OCI-LY7 (cell line): ENCODE data around the gene BCAS4. TPM values are rescaled to one million over a fixed set of nuclear protein-coding genes. Genes with fewer than 3 reads are reported as not detected.
A peak's percentile ranks its signal among the peaks of the same experiment; 100 is the strongest.

ENCODE experiments used
- BruUV-seq: library from RNA; stranded (reverse); fragments of 400-500 nt; replicated peaks from 2 replicates; lab custom pipeline; 2021; lab: Mats Ljungman, UMichigan
- CTCF ChIA-PET: fragments of 300-600 bp; sonication (Branson Sonifier 250); formaldehyde crosslinking; loops from one replicate; lab custom pipeline; 2022; ENCODE audit warnings: antibody characterized with exemption; ENCODE audit not compliant: unreplicated experiment; lab: Charles Lee
- POLR2A ChIA-PET: fragments of 300-600 bp; sonication (Branson Sonifier 250); formaldehyde crosslinking; loops from one replicate; lab custom pipeline; 2022; ENCODE audit warnings: antibody characterized with exemption; lab: Charles Lee
- DNase-seq: peaks from one replicate; pipeline ENCODE4 v3.0.0-alpha.2; 2015; ENCODE audit warnings: low spot score
- H2AFZ ChIP-seq: fragments of 200-600 bp; sonication (generic), shearing (Covaris generic); 2 replicates; pipeline ENCODE4 v1.6.1; 2014; ENCODE audit warnings: mild to moderate bottlenecking, antibody characterized with exemption, low read length, moderate library complexity
- H3K27ac ChIP-seq: fragments of 200-600 bp; sonication (generic); 2 replicates; pipeline ENCODE4 v1.5.1; 2014; ENCODE audit warnings: mixed run types, low read depth, mild to moderate bottlenecking, moderate library complexity, low read length, inconsistent platforms; ENCODE audit not compliant: poor library complexity, severe bottlenecking
- H3K36me3 ChIP-seq: fragments of 200-600 bp; sonication (generic); 2 replicates; pipeline ENCODE4 v1.6.1; 2014; ENCODE audit warnings: mild to moderate bottlenecking, antibody characterized with exemption, low read length, moderate library complexity, mixed read lengths; ENCODE audit not compliant: insufficient read depth
- H3K4me1 ChIP-seq: fragments of 200-600 bp; sonication (generic); 2 replicates; pipeline ENCODE4 v1.5.1; 2014; ENCODE audit warnings: mild to moderate bottlenecking, low read length; ENCODE audit not compliant: insufficient read depth, poor library complexity, severe bottlenecking
- H3K4me2 ChIP-seq: fragments of 200-600 bp; sonication (generic); 2 replicates; pipeline ENCODE4 v1.6.1; 2014; ENCODE audit warnings: mild to moderate bottlenecking, low read length
- H3K4me3 ChIP-seq: fragments of 200-600 bp; sonication (generic); 2 replicates; pipeline ENCODE4 v1.5.1; 2014; ENCODE audit warnings: mild to moderate bottlenecking, low read depth, low read length; ENCODE audit not compliant: poor library complexity, severe bottlenecking
- H3K79me2 ChIP-seq: fragments of 200-600 bp; sonication (generic); 2 replicates; pipeline ENCODE4 v1.6.1; 2016; ENCODE audit warnings: low read depth, mild to moderate bottlenecking, low read length, moderate library complexity, mixed read lengths; ENCODE audit not compliant: insufficient read depth
- H3K9me2 ChIP-seq: fragments of 200-600 bp; sonication (generic); 2 replicates; pipeline ENCODE4 v1.6.1; 2016; ENCODE audit warnings: mild to moderate bottlenecking, low read length, mixed read lengths; ENCODE audit not compliant: insufficient read depth
- H3K9me3 ChIP-seq: fragments of 200-600 bp; sonication (generic); 2 replicates; pipeline ENCODE4 v1.6.1; 2014; ENCODE audit warnings: mild to moderate bottlenecking, mixed run types, low read length, mixed read lengths
- H4K20me1 ChIP-seq: fragments of 200-600 bp; sonication (generic); 2 replicates; pipeline ENCODE4 v1.6.1; 2014; ENCODE audit warnings: mild to moderate bottlenecking, antibody characterized with exemption, low read length, moderate library complexity, mixed read lengths; ENCODE audit not compliant: insufficient read depth
- EZH2phosphoT487 ChIP-seq: fragments of 200-600 bp; sonication (generic); IDR thresholded peaks from 2 replicates; pipeline ENCODE4 v1.6.1; 2018; ENCODE audit warnings: low read depth, borderline replicate concordance, mild to moderate bottlenecking, mixed run types, antibody characterized with exemption, low read length, moderate library complexity, mixed read lengths
- intact Hi-C: fragments of 100-400 bp; cut with micrococcal nuclease; formaldehyde crosslinking; loops from one replicate; pipeline ENCODE4 v1.10.0; 2022; ENCODE audit not compliant: unreplicated experiment
- total RNA-seq, 2 experiments: library from RNA; depleted of rRNA in 1 of 2; stranded (reverse); fragments of >200 nt in 1 of 2; shearing (Covaris generic) in 1 of 2; gene quantifications; 2 replicates each; pipeline ENCODE4 v1.2.3, GENCODE V29; 2014 to 2022
- TF ChIP-seq, protein P1 (sequence below): fragments of 200-600 bp; sonication (generic); conservative IDR thresholded peaks from 2 replicates; pipeline ENCODE4 v1.5.1; 2014; ENCODE audit warnings: mild to moderate bottlenecking, antibody characterized with exemption, low read length, moderate library complexity, mixed read lengths

Gene BCAS4
- total RNA-seq, 2 experiments from 2014 or later, result 173 to 181 TPM

DNA sequence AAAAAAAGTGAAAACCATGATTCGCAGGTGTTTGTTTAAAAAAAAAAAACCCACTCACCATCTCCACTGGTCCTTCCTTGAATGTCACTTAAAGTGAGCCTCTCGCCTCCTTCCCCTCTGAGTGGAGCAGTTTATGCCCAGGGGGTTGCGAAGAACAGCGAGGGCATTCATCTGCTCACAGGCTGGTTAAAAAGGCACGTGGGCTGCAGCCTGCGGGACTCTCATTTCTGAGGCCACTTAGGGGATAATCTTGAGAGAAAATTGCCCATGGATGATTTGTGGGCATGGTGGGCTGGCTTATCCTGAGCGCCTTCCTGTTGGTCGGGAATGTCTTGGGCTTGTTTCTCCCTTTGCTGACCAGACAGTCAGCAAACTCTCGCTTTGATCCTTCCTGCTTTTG is 18.9 kb downstream of the BCAS4 start:
- peaks cover 76% of the 10 kb centered on the region for H3K79me2 ChIP-seq
- TF ChIP-seq EZH2phosphoT487, result no peak
- TF ChIP-seq, protein P1, sequence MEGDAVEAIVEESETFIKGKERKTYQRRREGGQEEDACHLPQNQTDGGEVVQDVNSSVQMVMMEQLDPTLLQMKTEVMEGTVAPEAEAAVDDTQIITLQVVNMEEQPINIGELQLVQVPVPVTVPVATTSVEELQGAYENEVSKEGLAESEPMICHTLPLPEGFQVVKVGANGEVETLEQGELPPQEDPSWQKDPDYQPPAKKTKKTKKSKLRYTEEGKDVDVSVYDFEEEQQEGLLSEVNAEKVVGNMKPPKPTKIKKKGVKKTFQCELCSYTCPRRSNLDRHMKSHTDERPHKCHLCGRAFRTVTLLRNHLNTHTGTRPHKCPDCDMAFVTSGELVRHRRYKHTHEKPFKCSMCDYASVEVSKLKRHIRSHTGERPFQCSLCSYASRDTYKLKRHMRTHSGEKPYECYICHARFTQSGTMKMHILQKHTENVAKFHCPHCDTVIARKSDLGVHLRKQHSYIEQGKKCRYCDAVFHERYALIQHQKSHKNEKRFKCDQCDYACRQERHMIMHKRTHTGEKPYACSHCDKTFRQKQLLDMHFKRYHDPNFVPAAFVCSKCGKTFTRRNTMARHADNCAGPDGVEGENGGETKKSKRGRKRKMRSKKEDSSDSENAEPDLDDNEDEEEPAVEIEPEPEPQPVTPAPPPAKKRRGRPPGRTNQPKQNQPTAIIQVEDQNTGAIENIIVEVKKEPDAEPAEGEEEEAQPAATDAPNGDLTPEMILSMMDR, result no peak
- ChIA-PET CTCF (no interaction called here), POLR2A (interaction anchor here (0.7 to 15.6 kb wide), 4 partner anchors 8 to 118 kb away, joined by 3 to 230 read pairs (median 4); partner anchors contain the start of gene BCAS4)
- peaks cover 33% of the 10 kb centered on the region for H3K36me3 ChIP-seq
- H3K9me2 ChIP-seq, result no peaks in the 10 kb centered on the region
- peaks cover 7% of the 10 kb centered on the region; the same call in 1 of the 2 replicates for H3K9me3 ChIP-seq
- H3K4me2 ChIP-seq, result peak overlapping the region; percentile 75
- no peaks in the 10 kb centered on the region for H4K20me1 ChIP-seq
- no TSS peak for BruUV-seq
- intact Hi-C loops, result loop anchor here (5.0 kb wide), 1 partner anchor 568 kb away; no protein-coding TSS in a partner anchor
- DNase-seq, result peak; percentile 57
- peak overlapping the region; percentile 97 for H3K27ac ChIP-seq
- H2AFZ ChIP-seq, result no peak overlapping the region
- H3K4me3 ChIP-seq, result peak overlapping the region; percentile 30
- H3K4me1 ChIP-seq, result peaks cover 100% of the 10 kb centered on the region

DNA sequence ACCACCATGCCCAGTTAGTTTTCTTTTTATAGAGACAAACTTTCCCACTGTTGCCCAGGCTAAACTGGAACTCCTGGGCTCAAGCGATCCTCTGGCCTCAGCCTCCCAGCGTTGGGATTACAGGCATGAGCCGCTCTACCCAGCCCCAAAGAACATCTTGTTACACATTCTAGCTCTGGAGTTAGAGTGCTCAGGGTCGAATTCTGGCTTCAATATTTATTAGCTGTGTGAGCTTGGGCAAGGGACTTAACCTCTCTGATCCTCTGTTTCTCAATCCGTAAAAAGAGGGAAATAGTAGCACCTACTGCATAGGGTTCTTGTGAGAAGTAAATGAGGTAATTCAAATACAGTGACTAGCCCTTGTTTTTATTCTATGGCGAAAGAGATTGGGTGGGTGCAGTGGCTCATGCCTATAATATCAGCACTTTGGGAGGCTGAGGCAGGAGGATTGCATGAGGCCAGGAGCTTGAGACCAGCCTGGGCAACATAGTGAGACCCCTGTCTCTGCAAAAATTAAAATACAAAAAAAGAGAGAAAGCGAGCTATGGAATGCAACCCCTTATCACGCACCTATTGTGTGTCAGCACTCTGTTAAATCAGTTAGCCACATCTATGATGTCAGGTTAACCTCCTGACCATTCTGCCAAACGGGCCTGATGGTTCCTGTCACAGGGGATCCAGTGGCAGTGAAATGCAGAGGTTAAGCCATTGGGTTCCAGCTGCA is 19.7 kb downstream of the BCAS4 start:
- no peak overlapping the region for H2AFZ ChIP-seq
- no peaks in the 10 kb centered on the region for H4K20me1 ChIP-seq
- peaks cover 75% of the 10 kb centered on the region for H3K79me2 ChIP-seq
- peak overlapping the region; percentile 55 for H3K4me3 ChIP-seq
- peaks cover 33% of the 10 kb centered on the region for H3K36me3 ChIP-seq
- DNase-seq, result no peak
- BruUV-seq, result no TSS peak
- intact Hi-C loops, result loop anchor here (1.0 to 5.0 kb wide), 2 partner anchors 14 to 568 kb away; no protein-coding TSS in a partner anchor
- TF ChIP-seq, protein P1, result no peak
- TF ChIP-seq EZH2phosphoT487, result no peak
- H3K9me2 ChIP-seq, result no peaks in the 10 kb centered on the region
- peaks cover 100% of the 10 kb centered on the region for H3K4me1 ChIP-seq
- CTCF ChIA-PET, result no interaction called here
- H3K27ac ChIP-seq, result peak overlapping the region; percentile 97
- POLR2A ChIA-PET, result interaction anchor here (0.6 to 15.6 kb wide), 5 partner anchors 9 to 586 kb away, joined by 3 to 230 read pairs (median 4); partner anchors contain the start of gene BCAS4
- peaks cover 3% of the 10 kb centered on the region; the same call in 1 of the 2 replicates for H3K9me3 ChIP-seq
- H3K4me2 ChIP-seq, result peak overlapping the region; percentile 75
